HG03354 (cell line): ENCODE results near the gene CFH.
"Not testable (repeated sequence)": the region's sequence is repeated elsewhere in the genome, so short reads cannot be mapped to it uniquely, and the experiment has no call there.

Experiments
- ATAC-seq: cut with Tn5 transposase; IDR thresholded peaks from one replicate; pipeline ENCODE4 v1.9.1; 2021; ENCODE audit warnings: mild to moderate bottlenecking; ENCODE audit not compliant: unreplicated experiment, poor library complexity, severe bottlenecking

Gene CFH

DNA sequence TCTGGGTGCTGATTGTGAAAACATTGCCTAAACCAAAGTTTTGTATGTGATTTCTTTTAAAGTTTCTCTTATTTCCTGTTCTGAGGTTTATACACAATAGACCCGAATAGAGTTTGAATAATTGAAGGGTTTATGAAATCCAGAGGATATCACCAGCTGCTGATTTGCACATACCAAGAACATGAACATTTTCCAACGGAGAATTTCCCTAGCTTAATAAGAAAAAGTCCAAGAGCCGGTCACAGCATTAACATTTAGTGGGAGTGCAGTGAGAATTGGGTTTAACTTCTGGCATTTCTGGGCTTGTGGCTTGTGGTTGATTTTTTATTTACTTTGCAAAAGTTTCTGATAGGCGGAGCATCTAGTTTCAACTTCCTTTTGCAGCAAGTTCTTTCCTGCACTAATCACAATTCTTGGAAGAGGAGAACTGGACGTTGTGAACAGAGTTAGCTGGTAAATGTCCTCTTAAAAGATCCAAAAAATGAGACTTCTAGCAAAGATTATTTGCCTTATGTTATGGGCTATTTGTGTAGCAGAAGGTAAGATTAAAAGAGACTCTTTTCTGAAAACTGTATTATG lies at the start of gene CFH:
TSS of gene CFH (plus strand) at position 407 of the 579 bp plus-strand sequence. CDS start at position 482, 75 bp downstream.
- ATAC-seq, result no peak

DNA sequence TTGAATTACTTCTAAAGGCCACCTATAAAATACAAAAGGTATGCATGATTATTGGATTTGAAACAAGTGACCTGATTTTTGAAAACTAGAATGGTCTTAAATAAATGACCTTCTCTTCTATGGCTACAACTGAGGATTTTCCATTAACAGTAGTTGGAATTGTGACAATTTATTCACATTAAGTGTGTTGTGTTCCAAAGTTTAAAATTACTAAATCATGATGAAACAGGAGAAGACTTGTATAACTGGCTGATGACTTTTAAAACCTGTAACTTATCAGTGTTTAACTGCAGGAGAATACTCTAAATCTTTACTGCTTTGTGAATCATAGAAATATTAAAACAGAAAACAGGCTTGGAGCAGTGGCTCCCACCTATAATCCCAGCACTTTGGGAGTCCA lies 48.2 kb upstream of the CFH start:
- ATAC-seq, result no peak

DNA sequence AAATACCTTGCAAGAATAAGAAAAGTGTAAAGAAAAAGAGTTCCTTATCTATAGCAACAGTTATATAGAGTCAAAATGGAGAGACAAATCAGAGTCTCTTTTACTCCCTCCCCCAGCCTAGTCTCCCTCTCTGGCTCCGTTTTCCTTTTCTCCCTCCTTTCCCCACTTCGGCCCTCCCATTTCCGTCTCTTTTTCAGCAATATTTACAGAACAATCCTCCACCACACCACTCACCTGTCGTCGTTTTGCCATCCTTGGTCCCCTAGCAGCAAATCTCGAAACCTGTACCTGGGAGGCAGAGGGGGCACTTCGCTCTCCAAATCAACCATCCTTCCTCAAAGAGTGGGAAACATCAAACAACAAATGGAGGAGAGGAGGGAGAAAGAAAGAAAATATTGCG lies 43.9 kb upstream of the CFH start:
- no peak for ATAC-seq

DNA sequence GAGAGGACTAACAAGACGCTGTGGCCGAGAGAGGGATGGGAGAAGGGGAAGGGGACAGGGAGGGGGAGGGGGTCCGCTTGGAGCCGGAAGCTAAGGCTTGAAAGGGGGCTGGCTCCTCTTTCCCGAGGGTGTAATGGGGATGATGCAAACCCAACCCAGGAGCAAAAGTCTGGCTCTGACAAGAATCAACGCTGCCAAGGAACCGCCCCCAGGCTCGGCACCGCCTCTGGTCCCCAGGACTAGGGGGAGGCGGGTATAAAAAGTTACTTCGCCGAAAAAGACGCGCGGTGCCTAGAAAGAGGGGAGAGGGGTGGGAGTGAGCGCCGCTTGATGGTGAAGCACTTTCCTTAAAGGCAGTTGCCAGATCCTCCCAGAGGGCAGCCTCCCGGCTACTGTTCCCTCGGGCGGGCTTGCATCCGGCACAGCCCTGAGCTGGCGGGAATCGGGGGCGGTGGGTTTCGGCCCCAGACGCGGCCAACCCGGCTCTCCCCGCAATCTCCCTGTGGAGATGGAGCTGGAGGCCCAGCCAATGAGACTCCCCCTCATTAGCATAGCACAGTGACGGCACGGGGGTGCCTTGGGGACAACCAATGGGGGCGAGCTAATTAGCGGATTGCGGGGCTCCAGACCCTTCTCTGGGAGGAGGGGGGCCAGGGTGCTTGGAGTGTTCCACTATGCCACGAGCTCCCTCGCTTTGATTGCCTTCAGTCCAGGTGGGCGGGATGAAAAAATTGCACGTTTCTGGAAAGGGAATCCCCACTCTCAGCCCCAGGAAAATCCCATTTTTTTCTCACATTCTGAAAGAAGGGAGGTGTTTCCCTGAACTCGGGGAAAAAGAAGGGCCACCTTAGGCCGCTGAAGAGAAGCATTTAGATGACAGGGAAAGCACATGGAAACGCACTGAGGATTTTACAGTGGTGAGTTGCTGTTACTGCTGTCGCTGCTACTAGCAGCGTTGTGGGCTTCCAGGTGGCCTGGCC lies 43.2 kb upstream of the CFH start, which contains the start of gene KCNT2:
TSS of gene KCNT2 (minus strand) at position 51 of the 980 bp plus-strand sequence. CDS start 131 bp downstream, outside the sequence.
- ATAC-seq, result peak; percentile 64

DNA sequence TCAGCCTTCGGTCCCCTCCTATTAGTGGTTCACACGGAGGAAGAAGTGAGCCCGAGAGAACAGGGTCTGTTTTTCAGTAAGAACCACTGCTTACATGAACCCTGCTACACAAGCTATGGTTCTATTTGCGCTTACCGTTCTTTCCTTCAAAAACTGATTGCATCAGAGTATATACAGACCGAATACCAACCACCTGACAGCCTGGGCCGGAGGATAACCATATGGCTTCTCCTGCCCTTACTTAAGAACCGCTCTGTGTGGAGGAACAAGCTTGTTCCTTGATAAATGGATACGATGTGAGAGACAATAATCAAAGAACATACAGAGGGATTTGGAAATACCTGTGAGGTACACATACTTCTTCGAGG lies 42.5 kb upstream of the CFH start:
- ATAC-seq, result no peak

DNA sequence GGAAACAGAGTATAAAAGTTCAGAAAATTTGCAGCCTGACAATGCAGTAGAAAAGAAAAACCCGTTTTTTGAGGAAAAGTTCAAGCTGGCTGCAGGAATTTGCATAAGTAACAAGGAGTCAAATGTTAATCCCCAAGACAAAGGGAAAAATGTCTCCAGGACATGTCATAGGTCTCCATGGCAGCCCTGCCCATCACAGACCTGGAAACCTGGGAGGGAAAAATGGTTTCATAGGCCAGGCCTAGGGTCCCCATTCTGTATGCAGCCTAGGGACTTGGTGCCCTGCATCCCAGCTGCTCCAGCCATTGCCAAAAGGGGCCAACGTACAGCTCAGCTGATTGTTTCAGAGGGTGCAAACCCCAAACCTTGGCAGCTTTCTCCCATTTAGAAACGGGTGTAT lies 40.0 kb upstream of the CFH start:
- no peak for ATAC-seq

DNA sequence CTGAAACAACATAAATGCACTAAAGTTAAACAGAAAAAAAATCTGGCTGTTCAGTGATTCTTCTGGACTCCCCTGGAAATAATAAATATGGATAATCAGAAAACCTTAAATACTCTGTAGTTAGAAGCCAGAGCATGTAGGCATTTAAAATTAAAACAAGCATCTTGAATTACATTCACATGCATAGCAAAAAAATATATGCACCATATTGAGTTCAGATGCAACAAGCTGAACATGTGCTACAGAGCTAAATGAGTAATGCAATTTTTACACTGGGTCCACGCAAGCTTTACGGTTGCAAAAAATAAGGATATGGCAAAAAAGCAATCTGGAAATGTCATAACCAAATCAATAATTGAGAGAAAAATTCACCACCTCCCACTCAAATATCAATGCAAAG lies 32.1 kb upstream of the CFH start:
- ATAC-seq, result no peak

DNA sequence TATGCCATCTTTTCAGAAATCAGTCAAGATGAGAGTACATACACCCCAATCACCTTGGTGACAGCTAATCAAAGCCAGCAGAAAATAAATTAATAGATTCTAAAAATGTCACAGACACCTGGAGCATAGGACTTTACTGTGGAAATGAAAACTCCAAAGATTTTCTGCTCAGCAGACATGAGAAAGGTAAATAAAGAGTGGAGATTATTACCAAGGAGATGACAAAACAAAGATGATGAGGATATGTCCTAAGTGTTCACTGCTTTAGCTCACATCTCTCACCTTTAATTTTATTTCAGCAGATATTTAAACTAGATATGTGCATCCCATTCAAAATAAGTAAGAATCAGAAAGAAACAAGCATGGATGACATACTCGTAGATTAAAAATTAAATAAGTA lies 28.8 kb upstream of the CFH start:
- no peak for ATAC-seq

DNA sequence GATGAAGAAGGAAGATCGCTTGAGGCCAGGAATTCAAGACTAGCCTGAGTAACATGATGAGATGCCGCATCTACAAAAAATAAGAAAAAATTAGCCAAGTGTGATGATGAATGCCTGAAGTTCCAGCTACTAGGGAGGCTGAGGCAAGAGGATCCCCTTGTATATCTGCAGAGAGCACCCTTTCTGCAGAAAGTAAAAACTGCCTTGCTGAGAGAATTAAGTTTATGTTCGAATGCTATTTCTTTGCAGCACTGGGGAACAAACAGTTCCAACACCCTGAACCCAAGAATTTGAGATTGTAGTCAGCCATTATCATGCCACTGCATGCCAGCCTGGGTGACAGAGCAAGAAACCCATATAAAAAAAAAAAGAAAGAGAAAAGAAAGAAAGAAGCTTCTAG lies 23.0 kb upstream of the CFH start:
- ATAC-seq, result no peak

DNA sequence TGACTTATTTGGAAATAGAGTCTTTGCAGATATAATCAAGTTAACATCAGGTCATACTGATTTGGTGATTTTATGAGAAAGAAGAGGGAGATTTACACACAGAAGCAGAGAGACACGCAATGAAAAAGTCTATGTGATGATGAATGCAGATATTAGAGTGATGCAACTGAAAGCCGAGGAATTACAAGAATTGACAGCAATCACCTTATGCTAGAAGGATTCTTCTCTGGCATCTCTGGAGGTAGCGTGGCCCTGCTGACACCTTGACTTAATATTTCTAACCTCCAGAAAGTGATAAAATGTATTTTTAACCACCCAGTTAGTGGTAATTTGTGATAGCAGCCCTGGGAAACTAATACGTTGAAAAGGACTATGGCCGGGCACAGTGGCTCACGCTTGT lies 14.2 kb upstream of the CFH start:
- ATAC-seq, result no peak

DNA sequence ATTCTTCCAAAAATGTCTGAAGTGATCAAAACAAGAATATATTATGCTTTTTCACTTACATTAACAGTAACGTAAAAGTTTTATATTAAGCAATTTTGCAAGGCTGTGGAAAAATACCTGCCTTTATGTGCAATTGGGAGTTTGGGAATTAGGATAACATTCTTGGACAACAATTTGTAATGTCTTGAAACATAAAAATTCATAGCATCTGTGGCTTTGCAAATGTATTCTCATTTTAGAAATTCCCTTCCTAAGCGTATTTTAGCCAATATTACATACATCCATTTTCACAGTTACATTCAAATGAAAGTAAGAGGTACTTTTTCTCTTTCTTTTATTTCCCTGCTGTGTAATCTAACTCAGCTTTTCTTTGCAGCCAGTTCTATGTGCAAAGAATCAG lies 13.4 kb upstream of the CFH start:
- ATAC-seq, result no peak

DNA sequence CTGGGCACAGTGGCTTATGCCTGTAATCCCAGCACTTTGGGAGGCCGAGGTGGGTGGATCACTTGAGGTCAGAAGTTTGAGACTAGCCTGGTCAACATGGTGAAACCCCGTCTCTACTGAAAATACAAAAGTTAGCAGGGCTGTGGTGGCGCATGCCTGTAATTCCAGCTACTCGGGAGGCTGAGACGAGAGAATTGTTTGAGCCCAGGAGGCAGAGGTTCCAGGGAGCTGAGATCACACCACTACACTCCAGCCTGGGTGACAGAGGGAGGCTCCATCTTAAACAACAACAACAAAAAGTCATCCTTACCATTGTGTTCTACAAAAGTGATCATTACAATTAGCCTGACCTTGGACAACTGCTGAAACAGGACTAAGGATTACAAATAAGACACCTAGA lies 12.6 kb upstream of the CFH start:
- ATAC-seq, result not testable (repeated sequence)

DNA sequence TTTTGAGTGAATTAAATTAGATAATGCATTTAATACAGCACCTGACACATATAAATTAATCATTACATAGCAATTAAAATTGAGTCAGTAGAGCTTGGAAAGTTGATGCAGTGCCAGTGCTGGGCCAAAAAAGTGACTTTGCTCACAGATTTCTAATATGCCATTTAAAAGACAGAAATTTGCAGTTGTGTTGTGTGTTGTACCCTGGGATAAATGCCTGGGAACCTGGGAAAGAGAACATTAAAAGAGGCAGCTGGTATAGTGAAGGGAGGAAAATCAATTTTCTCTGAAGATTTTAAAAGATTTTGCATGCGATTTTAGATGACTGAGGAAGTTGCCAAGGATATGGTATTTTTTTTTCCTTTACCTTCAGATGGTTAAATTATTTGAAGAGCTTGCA lies 10.9 kb upstream of the CFH start:
- no peak for ATAC-seq

DNA sequence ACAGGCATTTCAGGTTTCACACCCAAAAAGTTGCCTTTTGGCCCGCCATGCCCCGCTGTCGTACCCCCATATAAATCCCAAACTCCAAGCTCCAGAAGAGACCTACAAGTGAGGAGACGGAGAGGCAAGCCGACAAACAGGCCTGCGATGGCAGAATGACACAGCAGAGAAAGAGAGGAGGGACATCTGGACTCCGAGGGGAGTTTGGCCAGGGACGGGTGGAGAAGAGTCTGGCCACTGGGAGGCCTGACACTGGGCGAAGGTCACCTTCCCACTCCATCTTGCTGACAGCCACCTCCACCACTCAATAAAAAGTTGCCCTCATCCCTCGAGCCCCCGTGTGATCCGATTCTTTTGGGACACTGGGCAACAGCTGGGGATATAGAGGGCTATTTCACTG lies 1.9 kb upstream of the CFH start:
- ATAC-seq, result no peak

DNA sequence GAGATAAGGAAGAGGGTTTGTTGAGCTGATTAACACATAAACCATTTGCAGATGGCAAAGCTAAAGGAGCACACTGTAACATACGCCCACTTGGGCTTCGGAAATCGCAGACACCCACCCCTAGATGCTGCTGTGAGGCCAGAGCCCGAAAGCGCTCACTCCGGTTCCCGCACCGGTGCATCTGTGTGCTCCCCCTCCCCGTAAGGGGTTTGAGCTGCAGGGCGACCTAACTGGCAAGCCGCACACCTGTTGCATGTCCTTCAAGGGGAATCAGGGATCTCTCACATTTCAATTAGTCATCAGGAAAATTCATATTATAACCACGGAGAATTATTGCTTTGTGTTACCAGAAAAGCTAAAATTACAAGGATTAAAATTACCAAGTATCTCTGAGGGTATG lies 1.4 kb upstream of the CFH start:
- no peak for ATAC-seq

DNA sequence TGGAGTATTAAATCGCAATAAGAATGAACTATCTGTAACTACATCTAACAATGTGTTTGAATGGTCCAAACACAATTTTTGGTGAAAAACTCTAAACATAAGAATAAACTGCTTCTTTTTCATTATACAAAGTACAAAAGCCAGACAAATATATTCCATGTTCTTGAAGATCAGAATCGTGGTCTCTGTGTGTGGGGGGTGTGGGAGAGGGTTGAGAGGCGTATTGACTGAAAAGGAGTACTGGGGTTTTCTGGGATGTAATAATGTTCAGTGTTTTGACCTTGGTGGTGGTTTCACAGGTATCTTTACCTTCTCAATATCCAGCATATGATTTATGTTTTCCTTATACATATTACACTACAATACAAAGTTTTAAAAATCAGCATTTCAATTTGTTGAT lies 764 bp upstream of the CFH start:
- no peak for ATAC-seq

DNA sequence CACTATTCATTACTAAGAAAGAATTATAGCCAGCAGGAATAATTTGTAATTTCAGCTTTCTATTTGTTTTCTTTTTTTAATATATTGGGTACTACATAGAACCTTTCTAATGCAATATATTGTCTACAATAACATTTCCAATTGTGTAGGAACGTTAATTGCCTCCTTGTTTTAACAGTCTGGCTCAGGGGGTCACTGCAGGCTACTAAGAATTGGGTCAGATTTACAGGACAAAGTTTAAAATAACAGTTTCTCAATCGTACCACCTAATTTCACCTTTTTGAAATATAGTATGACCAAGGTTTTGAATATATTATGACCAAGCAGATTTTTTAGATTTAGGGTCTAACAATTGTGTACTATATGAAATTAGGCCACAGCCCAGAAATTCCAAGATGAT lies 2.4 kb downstream of the CFH start:
- ATAC-seq, result no peak

DNA sequence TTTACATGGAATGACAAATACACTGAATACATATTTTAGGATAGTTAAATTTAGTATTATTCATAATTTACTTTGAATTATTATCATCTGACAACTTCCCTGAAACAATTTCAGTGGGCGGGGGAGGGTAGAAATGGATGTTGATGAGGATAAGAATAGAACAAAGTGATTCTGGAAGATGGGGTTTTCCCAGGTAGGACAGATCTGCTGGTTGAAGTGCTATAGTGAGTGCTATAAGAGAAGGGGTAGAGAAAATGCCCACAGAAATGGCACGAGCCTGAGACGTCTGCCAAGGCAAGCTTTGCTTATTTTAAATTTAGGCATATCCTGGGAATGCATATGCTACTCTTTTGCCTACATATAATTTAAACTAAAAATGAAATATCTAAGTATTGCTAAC lies 3.2 kb downstream of the CFH start:
- no peak for ATAC-seq

DNA sequence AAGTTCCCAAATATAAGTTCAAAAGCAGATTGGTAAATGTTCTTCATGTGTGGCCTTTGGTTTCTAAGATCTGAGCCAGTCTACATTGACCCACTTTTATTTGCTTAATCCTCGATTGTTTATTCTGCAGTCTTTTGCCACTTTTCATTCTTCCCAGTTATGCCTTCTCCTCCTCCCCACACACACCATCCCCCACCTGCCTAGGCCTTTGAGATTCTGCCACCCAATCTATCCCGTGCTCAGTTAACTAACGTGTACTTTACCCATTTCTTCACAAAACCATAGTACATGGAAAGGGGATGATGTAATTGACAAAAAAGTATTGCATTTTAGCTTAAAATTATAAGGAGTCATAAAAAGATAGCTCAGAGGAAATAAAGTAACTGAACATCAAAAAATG lies 3.7 kb downstream of the CFH start:
- ATAC-seq, result no peak

DNA sequence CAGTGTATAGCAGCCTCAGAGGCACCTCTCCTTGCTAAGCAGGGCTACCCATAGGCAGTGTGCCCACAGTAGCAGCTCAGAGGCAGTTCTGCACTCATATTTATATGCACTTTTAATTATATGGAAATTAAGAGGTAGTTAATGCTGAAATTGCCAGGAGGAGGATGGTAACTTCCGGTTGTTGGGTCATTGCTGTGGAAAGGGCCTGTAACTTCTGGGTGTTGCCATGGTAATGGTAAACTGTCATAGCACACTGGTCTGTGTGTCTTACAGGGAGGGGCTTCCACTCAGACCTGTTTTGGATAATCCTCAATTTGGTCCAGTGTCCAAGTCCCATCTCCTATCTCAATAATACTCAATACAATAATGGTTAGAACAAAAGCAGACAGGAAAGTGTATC lies 7.6 kb downstream of the CFH start:
- no peak for ATAC-seq

DNA sequence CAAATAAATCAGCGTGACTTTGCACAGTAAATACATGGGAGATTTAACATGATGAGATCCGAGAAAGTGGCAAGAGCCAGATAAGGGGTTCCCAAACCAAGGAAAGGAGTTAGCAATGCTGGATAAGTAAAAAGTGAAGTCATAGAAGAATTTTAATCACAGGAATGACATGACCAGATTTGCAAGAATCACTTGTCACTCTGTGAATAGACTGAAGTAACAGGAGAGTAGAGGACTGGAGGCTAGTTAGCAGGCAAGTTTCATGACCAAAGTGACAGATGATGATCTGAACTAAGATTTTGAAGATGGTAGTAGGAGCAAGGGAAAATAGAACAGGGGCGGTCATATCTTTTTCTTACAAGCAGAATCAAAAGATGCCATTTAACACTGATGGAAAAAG lies 8.4 kb downstream of the CFH start:
- no peak for ATAC-seq
